ENCODE measurements around the gene MEF2D.

MEF2D gene

DNA sequence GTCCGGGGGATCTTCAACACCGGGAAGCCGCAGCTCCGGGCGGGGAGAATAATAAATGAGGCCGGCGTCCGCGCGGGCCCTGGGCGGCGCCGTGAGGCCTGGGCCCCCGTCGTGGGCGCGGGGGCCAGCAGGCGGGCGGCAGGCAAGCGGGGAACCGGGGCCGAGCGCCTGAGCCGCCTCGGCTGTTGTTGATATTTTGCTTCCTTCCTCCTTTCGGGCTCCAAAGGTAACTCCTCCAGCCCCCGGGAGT, at the start of gene MEF2D:
MEF2D (minus strand) TSS at position 233 of the 250 bp plus-strand sequence. CDS start 17,483 bp downstream, outside the sequence.
- no peak for DNase-seq

- DNase-seq: no peak
These were observed 49.8 kb upstream of the MEF2D start for GRCh38 chr1:156550346-156550745.

DNA sequence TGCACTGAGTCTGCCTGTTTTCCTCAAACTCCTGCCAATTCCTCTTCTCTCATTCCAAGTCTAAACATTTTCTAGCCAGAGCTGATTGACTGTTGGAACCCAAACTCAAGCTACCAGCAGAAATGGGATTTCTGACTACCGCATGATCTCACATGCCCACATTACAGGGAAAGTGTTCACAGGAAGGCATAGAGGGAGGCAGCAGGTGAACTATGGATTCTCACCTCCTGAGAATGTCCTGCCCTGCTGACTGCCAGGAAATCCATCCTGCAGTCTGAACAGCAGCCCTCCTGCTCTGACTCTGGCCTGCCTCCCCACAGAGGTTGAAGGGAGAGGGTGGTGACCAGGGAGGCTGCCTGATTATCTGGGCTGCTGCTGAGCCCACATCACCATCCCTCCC, 49.3 kb upstream of the MEF2D start:
- DNase-seq: no peak

GRCh38 chr1:156549390-156549789, 48.8 kb upstream of the MEF2D start:
- DNase-seq: no peak

DNA sequence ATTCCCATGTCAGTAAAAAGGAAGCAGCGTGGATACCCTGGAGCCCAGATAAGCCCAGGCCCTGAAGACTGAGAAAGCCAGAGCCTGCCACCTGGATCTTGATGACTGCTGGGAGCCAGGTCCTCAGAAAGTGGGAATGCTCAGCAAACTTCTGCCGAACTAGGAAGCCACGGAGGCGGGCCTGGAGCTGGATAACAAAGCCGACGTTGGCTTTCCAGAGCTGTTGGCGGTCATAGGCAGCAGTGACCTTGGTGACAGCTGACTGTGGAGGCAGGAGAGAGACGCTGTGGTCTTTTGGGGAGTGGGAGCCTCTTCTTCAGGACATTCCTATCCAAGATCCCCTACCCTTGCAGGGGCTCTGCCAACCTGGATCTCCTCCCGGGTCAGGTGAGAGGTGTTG, 47.4 kb upstream of the MEF2D start:
- no peak for DNase-seq

DNA sequence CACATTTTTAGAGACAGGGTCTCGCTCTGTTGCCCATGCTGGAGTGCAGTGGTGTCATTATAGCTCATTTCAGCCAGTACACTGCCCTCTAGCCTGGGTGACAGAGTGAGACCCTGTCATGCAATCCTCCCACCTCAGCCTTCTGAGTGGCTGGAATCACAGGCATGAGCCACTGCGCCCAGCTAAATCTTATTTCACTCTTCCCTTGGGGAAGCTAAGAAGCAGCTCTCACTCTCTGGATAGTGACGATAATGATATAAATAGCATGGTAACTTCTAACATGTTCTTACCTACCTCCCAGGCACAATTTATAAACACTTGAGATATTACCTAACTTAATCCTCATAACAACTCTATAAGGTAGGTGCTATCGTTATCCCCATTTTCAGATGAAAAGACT, 46.9 kb upstream of the MEF2D start:
- DNase-seq: no peak

DNA sequence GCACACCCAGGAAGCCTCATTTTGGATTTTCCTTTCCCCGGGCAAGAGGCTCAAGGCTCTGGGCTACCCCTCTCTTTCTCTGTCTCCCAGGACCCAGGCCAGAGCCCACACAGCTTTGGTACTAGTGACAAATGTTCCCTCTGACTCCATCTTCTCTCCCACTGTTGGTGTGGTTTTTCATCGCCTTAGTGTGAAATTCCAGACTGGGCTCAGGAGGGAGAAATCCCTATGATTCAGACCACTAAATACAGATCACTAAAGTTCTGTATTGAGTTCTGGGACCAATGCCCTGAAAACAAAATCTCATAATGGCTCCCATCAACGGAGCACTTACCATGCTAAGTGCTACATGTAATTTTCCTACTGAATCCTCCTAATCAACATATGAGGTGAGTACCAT, 45.7 kb upstream of the MEF2D start:
- no peak for DNase-seq

- no peak for DNase-seq
These were observed 44.1 kb upstream of the MEF2D start for GRCh38 chr1:156544592-156545102.

DNA sequence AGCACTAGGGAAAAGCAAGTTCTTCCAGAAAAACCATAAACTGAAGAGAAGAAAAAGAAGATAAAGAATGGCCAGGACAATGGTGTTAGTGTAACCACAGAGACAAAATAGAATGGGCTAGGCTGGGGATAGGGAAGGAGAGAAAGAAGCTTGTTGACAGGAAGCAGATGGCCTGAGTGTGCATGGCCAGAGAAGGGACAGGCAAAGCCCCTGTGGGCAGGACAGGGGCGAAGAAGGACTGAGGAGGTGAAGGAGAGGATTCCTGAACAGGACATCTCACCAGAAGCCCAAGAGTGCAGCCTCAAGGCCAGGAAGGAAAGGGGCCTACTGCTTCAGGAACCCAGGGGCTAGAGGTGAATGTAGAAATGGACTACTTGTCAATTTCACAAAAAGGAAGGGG, 42.5 kb upstream of the MEF2D start:
- DNase-seq: no peak

DNA sequence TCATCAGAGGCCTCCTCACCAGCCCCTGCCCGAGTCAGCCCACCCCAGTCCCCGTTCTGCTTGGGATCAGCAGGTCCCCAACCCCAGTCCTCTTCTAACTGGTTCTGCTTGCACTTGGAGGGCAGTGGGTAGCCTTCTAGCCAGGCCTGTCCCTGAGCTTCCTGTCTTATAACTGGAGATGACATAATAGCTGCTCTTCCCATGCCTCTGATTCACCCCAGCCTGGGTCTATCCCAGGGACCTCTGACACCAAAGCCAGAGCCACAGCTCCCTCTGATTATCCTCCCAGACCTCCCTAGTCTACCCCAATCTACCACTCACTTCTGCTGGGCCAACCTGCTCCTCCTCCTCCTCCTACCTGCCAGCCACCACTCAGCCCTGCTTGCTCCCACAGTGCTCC, 40.4 kb upstream of the MEF2D start:
- no peak for DNase-seq

DNA sequence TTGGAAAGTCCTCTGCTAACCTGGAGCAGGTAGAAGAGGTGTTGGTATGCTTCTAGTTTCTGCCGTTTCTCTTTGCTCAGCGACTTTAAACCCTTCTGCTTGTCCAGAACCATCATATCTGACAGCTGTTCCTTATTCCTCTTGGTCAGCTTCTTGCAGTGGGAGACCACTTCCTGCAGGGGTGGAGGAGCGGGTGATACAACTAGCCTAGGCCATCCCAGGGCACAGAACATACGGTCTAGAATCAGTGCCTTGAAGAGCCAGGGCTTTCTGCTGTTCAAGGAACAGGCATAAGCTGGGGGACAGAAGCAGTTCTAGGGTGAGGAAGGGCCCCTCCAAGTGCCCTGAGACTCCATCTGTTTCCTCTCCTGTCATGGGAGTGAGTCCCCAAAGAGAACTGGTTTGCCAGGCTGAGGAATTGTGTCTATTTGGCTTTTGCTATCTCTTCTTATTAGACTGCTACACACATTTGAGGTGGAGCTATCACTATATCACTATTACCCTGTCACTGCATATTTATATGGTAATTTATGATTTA, 39.3 kb upstream of the MEF2D start:
- no peak for DNase-seq

GRCh38 chr1:156538711-156539440, 38.3 kb upstream of the MEF2D start:
- DNase-seq: no peak

DNA sequence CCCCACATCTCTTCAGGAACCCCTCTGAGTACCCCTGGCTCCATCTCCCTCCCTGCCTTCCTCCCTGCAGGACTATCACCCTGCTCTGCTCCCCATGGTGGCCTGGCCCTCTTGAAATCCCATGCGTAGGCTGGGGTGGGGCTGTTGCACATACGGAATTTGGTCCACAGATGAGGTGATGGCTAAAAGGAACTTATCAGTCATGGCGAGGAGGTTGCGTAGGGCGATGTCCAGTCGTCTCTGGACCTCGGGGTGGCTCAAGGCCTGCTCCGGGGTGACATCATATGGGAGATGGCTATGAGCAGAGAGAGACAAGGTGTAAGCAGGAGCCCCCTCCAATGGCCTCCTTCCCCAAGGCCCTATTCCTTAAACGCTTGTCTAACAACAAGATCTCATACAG, 36.5 kb upstream of the MEF2D start:
- no peak for DNase-seq

DNA sequence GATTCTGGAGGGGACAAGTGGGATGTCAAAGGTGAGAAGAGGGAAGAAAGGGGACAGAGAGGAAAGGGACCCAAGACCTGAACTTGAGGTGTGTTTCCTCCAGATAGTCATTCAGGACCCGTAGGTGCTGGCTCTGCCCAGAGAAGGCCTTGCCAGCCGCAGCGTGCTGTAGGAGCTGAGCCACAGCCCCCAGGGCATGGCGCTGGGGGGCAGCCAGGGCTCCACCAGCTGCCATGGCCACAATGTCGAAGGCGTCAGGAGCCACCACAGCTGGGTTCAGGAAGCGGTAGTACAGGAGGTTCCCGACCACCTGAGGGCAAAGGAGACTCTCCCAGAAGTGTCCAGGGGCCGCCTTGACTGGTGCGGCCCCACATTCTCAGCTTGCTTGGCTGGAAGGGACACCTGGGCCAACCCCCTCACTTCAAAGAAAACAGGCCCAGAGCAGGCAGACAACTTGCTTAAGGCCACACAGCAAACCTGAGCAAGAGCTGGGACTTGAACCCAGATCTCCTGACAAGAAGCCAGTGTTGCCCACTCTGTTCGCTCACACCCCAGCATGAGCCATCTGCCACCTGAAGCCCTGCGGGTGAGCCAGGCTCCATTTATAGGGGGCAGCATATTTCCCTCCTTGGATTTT, 34.0 kb upstream of the MEF2D start:
- DNase-seq: no peak

DNA sequence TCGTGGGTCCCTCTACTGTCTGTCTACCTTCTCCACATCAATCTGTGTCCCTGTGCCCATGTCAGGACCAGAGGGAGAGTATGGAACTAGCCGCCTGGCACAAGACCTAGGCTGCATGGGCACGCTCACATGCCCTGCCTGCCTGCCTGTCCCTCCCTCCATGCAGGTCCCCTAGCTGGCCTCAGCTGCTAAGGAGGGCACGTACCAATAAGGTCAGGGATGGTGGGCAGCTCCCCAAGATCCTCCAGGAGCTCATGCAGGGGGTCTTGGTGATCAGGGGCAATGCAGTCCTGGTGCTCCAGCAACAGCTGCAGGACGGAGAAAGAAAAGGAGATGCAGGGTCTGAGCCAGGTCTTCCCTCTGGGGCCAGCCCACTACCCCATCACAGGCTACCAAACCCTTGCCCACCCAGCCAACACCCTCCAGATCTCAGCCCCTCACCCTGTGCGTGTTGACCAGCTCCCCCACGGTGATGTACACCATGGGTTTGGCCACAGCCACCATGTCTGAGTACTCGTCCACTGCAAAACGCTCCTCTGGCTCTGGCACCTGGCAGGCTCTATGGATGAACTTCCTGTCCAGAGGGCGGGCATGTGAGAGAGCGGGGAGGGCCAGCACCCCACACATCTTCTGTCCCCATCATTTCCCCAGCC, 33.1 kb upstream of the MEF2D start:
- DNase-seq: no peak

GRCh38 chr1:156532374-156532773, 31.8 kb upstream of the MEF2D start:
- DNase-seq: no peak

DNA sequence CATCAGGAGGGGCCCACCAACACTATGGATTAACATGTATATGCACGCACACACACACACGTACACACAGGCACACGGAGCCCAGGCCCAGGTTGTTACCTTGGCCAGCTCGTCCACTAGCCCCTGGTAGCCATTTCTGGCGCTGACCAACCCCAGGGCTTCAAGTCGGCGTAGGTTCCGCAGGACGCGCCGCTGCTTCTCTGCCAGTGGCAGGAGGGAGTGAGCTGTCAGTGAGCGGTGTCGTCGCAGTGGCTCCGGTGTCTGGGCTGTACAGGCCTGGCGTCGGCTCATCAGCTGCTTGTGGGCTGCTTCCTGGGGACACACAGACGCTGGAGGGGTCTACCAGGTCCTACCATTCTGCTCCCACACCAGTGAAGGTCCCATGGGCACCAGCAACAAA, 29.4 kb upstream of the MEF2D start:
- DNase-seq: no peak

DNA sequence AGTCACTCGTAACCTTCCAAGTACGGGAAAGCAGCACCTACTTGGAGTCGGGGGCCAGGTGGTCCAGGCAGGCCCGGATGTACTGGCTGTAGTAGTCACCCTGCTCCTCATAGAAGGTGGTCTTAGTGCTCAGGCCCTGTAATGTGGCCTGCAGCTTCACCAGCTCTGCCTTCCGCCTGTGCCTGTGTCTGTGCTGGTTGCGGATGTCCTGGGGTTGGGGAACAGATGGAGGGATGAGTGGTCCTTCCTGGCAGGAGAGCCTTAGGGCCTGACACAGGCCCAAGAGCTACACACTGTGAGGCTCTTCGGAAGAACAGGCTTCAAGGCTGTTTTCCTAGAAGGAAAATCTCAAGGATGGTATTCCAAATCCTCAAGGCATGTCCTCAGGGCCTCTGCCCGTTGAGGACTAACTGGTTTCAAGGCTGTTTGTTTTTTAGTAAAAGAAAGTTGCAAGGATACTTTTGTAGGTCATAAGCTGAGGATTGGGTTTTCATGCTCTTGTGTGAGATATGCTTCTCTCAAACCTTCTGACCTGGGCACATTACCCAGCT, 28.4 kb upstream of the MEF2D start:
- no peak for DNase-seq

DNA sequence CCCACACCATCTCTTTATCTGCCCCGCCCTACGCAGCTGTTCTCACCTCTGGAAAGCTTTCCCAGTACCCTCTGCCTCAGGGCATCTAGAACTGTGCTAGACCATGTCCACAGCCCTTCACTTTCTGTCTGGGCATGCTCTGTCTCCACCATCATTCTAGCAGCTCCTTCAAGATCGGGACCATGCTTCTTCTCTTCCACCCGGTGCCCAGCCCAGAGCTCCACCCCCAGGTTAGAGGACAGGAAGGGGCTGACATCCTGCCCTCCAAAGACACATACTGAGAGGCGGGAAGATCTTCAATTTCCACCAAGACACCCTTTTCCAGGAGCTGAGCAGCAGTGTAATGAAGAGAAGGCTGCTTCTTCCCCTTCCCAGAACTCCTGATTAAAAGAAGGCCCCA, 27.7 kb upstream of the MEF2D start:
- DNase-seq: no peak

DNA sequence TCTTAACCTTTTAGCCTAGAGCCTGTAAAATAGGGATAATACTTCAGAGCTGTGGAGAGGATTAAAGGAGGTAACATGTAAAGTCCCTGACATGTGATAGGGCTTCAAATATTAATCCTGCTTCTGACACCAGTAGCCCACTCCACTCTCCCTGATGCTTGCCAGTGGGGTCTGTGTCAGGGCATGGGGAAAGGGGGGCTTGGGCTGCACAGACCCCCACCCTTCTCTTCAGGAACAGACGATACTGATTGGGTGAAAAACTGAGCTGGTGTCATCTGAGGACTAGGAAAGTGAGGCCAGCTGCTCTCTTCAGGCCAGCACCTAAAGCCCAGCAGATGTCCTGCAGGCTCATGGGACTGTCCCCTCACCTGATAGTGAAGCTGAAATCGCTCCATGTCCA, 27.0 kb upstream of the MEF2D start:
- DNase-seq: no peak

DNA sequence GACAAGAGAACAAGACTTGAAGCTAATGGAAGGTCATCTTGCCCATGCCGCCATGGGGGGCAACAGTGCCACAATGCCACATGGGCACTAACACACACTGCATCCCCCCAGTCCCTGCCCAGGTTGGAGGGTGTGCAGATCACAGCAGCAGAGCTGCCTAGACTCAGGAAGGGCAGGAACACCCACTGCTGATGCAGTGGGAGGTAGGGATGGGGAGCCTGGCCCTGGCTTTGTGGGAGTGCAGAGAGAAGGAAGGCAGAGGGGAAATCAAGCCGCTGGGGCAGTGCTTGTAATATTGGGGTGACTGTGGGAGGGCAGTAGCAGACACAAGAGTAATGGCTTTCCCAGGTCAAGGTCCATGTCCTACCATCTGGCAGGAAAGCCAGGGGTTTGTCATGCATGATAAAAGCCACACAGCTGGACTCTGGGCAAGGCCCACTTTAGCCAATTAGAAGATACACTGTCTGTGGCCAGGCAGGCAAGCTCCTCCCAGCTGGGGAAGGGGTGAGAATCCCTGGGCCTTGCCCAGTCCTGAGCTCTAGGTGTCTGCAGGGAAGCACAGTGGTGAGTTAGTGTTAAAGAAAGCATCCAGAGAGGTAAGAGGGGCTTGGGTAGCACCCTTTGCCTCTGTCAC, 25.4 kb upstream of the MEF2D start:
- no peak for DNase-seq

GRCh38 chr1:156525071-156525501, 24.5 kb upstream of the MEF2D start:
- DNase-seq: no peak

- no peak for DNase-seq
These were observed 23.9 kb upstream of the MEF2D start for GRCh38 chr1:156524481-156524869.

All from stimulated activated CD4-positive, alpha-beta T cell treated with anti-CD3 and anti-CD28 coated beads, Interleukin-4, amount 100 ng/mL, for 4 hours (primary cell).